OCI-LY7 (cell line): Measurements from ENCODE around the gene NRXN2.

Source experiments
- CTCF ChIP-seq: fragments of 200-600 bp; sonication (generic); conservative IDR thresholded peaks from 2 replicates; pipeline ENCODE4 v1.5.1; 2014; ENCODE audit warnings: mild to moderate bottlenecking, antibody characterized with exemption, low read length, moderate library complexity, mixed read lengths
- EZH2phosphoT487 ChIP-seq: fragments of 200-600 bp; sonication (generic); IDR thresholded peaks from 2 replicates; pipeline ENCODE4 v1.6.1; 2018; ENCODE audit warnings: low read depth, borderline replicate concordance, mild to moderate bottlenecking, mixed run types, antibody characterized with exemption, low read length, moderate library complexity, mixed read lengths

- no peak for TF ChIP-seq CTCF
- no peak for TF ChIP-seq EZH2phosphoT487
These were observed 36.4 kb downstream of the NRXN2 start for GRCh38 chr11:64686466-64687170.
